Suprapubic skin (tissue), 3 donors: ENCODE results near the gene CD93.

Source experiments
- CTCF ChIP-seq, 2 donors: fragments of 200-600 bp in 1 of 2; fragments of 450-650 bp in 1 of 2; sonication (generic) in 1 of 2; IDR thresholded peaks; one replicate each; pipeline ENCODE4 v1.5.1; 2016 to 2019; ENCODE audit warnings: antibody characterized with exemption in 2 of 2, mild to moderate bottlenecking in 1 of 2, moderate library complexity in 1 of 2
- EP300 ChIP-seq: sonication (generic); formaldehyde crosslinking; IDR thresholded peaks from one replicate; pipeline ENCODE4 v1.6.1; 2017; ENCODE audit warnings: antibody characterized with exemption
- POLR2A ChIP-seq, 2 donors: fragments of 450-650 bp; IDR thresholded peaks; one replicate each; pipeline ENCODE4 v1.6.1; 2017; ENCODE audit warnings: antibody characterized with exemption in 2 of 2, mild to moderate bottlenecking in 2 of 2, moderate library complexity in 2 of 2

GRCh38 chr20:23052904-23053303 is 33.2 kb downstream of the CD93 start:
- TF ChIP-seq CTCF (IDR thresholded peaks at IDR 0.05) (no peak), POLR2A (IDR thresholded peaks at IDR 0.05) (no peak), EP300 (no peak)
